IMR-90 (cell line): ENCODE data around the gene TARDBP. TPM values are rescaled to one million over a fixed set of nuclear protein-coding genes. Genes with fewer than 3 reads are reported as not detected.

Source experiments
- ATAC-seq: fragments of 200-7000 bp; cut with Tn5 transposase; 2 replicates; pipeline ENCODE4 v1.9.1; 2020; ENCODE audit warnings: low read depth, mild to moderate bottlenecking, moderate library complexity
- BruUV-seq: library from RNA; stranded (reverse); fragments of 400-500 nt; replicated peaks from 2 replicates; lab custom pipeline; 2021; lab: Mats Ljungman, UMichigan
- CTCF ChIA-PET: fragments of 300-600 bp; formaldehyde crosslinking; extraction: SDS; loops from one replicate; lab custom pipeline; 2021; ENCODE audit warnings: antibody characterized with exemption; lab: Yijun Ruan, JAX
- POLR2A ChIA-PET: fragments of 300-600 bp; sonication (Branson Sonifier 250); formaldehyde crosslinking; loops from one replicate; lab custom pipeline; 2022; ENCODE audit warnings: antibody characterized with exemption; ENCODE audit not compliant: unreplicated experiment; lab: Charles Lee
- DNase-seq: peaks from one replicate; pipeline ENCODE4 v3.0.0; 2013
- H2AFZ ChIP-seq: replicated peaks from 2 replicates; pipeline ENCODE3; 2013; ENCODE audit warnings: low read length, mild to moderate bottlenecking; ENCODE audit not compliant: poor library complexity
- H2AK5ac ChIP-seq: 2 replicates; pipeline ENCODE4 v1.6.1; 2013; ENCODE audit warnings: low read depth, low read length, inconsistent platforms
- H2AK9ac ChIP-seq: replicated peaks from 2 replicates; pipeline ENCODE3; 2013; ENCODE audit warnings: mild to moderate bottlenecking, low read depth, low read length, moderate library complexity; ENCODE audit not compliant: poor library complexity
- H2BK120ac ChIP-seq: 2 replicates; pipeline ENCODE4 v1.6.1; 2013; ENCODE audit warnings: low read depth, low read length, inconsistent platforms
- H2BK15ac ChIP-seq: 3 replicates; pipeline ENCODE4 v1.6.1; 2013; ENCODE audit warnings: low read depth, low read length, inconsistent platforms
- H2BK20ac ChIP-seq: 2 replicates; pipeline ENCODE4 v1.6.1; 2013; ENCODE audit warnings: low read depth, mild to moderate bottlenecking, inconsistent platforms, low read length, moderate library complexity
- H2BK5ac ChIP-seq: 2 replicates; pipeline ENCODE4 v1.6.1; 2013; ENCODE audit warnings: mild to moderate bottlenecking, low read depth, low read length, inconsistent platforms; ENCODE audit not compliant: poor library complexity, severe bottlenecking
- H3K14ac ChIP-seq: replicated peaks from 2 replicates; pipeline ENCODE4 v1.6.1; 2013; ENCODE audit warnings: low read depth, low read length, inconsistent platforms
- H3K18ac ChIP-seq: 2 replicates; pipeline ENCODE4 v1.6.1; 2013; ENCODE audit warnings: low read depth, low read length, control low read depth
- H3K23ac ChIP-seq: 2 replicates; pipeline ENCODE4 v1.6.1; 2013; ENCODE audit warnings: low read depth, low read length, inconsistent platforms
- H3K27ac ChIP-seq: 2 replicates; pipeline ENCODE4 v1.5.1; 2013; ENCODE audit warnings: mild to moderate bottlenecking, control low read depth, low read length; ENCODE audit not compliant: insufficient read depth
- H3K27me3 ChIP-seq: 2 replicates; pipeline ENCODE4 v1.6.1; 2013; ENCODE audit warnings: low read length; ENCODE audit not compliant: control insufficient read depth, insufficient read depth
- H3K36me3 ChIP-seq: 2 replicates; pipeline ENCODE4 v1.6.1; 2013; ENCODE audit warnings: low read length, mixed read lengths; ENCODE audit not compliant: control insufficient read depth, insufficient read depth
- H3K4ac ChIP-seq: 2 replicates; pipeline ENCODE4 v1.6.1; 2013; ENCODE audit warnings: low read depth, low read length, inconsistent platforms
- H3K4me1 ChIP-seq: 2 replicates; pipeline ENCODE4 v1.6.1; 2013; ENCODE audit warnings: low read length, mixed read lengths; ENCODE audit not compliant: control insufficient read depth, insufficient read depth
- H3K4me2 ChIP-seq: 2 replicates; pipeline ENCODE4 v1.6.1; 2013; ENCODE audit warnings: low read depth, mild to moderate bottlenecking, control low read depth, low read length, moderate library complexity
- H3K4me3 ChIP-seq: 2 replicates; pipeline ENCODE4 v1.5.1; 2013; ENCODE audit warnings: low read depth, mild to moderate bottlenecking, control low read depth, low read length, moderate library complexity; ENCODE audit not compliant: insufficient read depth
- H3K56ac ChIP-seq: 2 replicates; pipeline ENCODE4 v1.6.1; 2013; ENCODE audit warnings: low read length, inconsistent platforms; ENCODE audit not compliant: insufficient read depth; ENCODE audit errors: extremely low read depth
- H3K79me1 ChIP-seq, 2 experiments: 2 replicates each; pipeline ENCODE4 v1.6.1; 2013; ENCODE audit warnings: low read length in 2 of 2, inconsistent platforms in 1 of 2, low read depth in 1 of 2
- H3K9ac ChIP-seq: 2 replicates; pipeline ENCODE4 v1.6.1; 2013; ENCODE audit warnings: low read depth, low read length, control low read depth
- H3K9me1 ChIP-seq: 2 replicates; pipeline ENCODE4 v1.6.1; 2013; ENCODE audit warnings: low read length, inconsistent platforms; ENCODE audit not compliant: insufficient read depth
- H3K9me3 ChIP-seq: 2 replicates; pipeline ENCODE4 v1.6.1; 2013; ENCODE audit warnings: low read length; ENCODE audit not compliant: control insufficient read depth, insufficient read depth
- H4K20me1 ChIP-seq: 2 replicates; pipeline ENCODE4 v1.6.1; 2013; ENCODE audit warnings: low read length, inconsistent platforms; ENCODE audit not compliant: insufficient read depth
- H4K5ac ChIP-seq: 2 replicates; pipeline ENCODE4 v1.6.1; 2013; ENCODE audit warnings: mild to moderate bottlenecking, low read depth, low read length, control low read depth
- H4K8ac ChIP-seq, 2 experiments: 2 replicates each; pipeline ENCODE4 v1.6.1; 2013; ENCODE audit warnings: low read depth in 2 of 2, low read length in 2 of 2, control low read depth in 1 of 2, inconsistent platforms in 1 of 2
- H4K91ac ChIP-seq: 2 replicates; pipeline ENCODE4 v1.6.1; 2013; ENCODE audit warnings: low read depth, low read length, inconsistent platforms; ENCODE audit not compliant: insufficient read depth
- BHLHE40 ChIP-seq: fragments of 150-350 bp; IDR thresholded peaks from 2 replicates; pipeline ENCODE4 v1.6.1; 2016; ENCODE audit warnings: mild to moderate bottlenecking, low read depth, low read length
- CEBPB ChIP-seq: IDR thresholded peaks from 2 replicates; pipeline ENCODE4 v1.6.1; 2012; ENCODE audit warnings: low read depth, low read length, improper control_type of control experiment
- CHD1 ChIP-seq: IDR thresholded peaks from 2 replicates; pipeline ENCODE4 v1.6.1; 2012; ENCODE audit warnings: low read depth, low read length, improper control_type of control experiment
- FOS ChIP-seq: fragments of 150-350 bp; IDR thresholded peaks from 2 replicates; pipeline ENCODE4 v1.6.1; 2016; ENCODE audit warnings: low read depth, low read length
- MAFK ChIP-seq: IDR thresholded peaks from 2 replicates; pipeline ENCODE4 v1.6.1; 2012; ENCODE audit warnings: low read depth, low read length, improper control_type of control experiment
- MAZ ChIP-seq: IDR thresholded peaks from 2 replicates; pipeline ENCODE4 v1.6.1; 2012; ENCODE audit warnings: low read depth, mild to moderate bottlenecking, low read length, improper control_type of control experiment, moderate library complexity, borderline replicate concordance
- NFE2L2 ChIP-seq: fragments of 150-350 bp; IDR thresholded peaks from 2 replicates; pipeline ENCODE4 v1.6.1; 2016; ENCODE audit warnings: low read depth, mild to moderate bottlenecking, low read length
- POLR2A ChIP-seq: IDR thresholded peaks from 2 replicates; pipeline ENCODE4 v1.6.1; 2012; ENCODE audit warnings: mild to moderate bottlenecking, low read depth, low read length
- RAD21 ChIP-seq: IDR thresholded peaks from 2 replicates; pipeline ENCODE4 v1.6.1; 2012; ENCODE audit warnings: low read length, improper control_type of control experiment
- RCOR1 ChIP-seq: IDR thresholded peaks from 2 replicates; pipeline ENCODE4 v1.6.1; 2012; ENCODE audit warnings: mild to moderate bottlenecking, low read length, improper control_type of control experiment; ENCODE audit not compliant: insufficient replicate concordance
- RFX5 ChIP-seq: IDR thresholded peaks from 2 replicates; pipeline ENCODE4 v1.8.0; 2012; ENCODE audit warnings: low read depth, mild to moderate bottlenecking, low read length, moderate library complexity
- SMC3 ChIP-seq: fragments of 150-350 bp; IDR thresholded peaks from 2 replicates; pipeline ENCODE4 v1.6.1; 2016; ENCODE audit warnings: low read depth, mild to moderate bottlenecking, antibody characterized with exemption, low read length, moderate library complexity
- WGBS, 2 experiments: methylation state at CpG; one replicate each; pipeline versions ENCODE4 v1.1.5 to v1.1.7; 2013; ENCODE audit warnings: missing lambda C conversion rate in 2 of 2; ENCODE audit not compliant: insufficient read length in 1 of 2; ENCODE audit errors: extremely low coverage in 2 of 2; 5-methylcytosine and 5-hydroxymethylcytosine counted together
- dilution Hi-C: fragments of 300-500 bp; cut with HindIII; formaldehyde crosslinking; loops from one replicate; pipeline ENCODE4 v1.14.3; 2018; ENCODE audit warnings: low sequenced_read_pairs; ENCODE audit not compliant: unreplicated experiment
- in situ Hi-C: fragments of 300-500 bp; cut with MboI; formaldehyde crosslinking; loops from 3 replicates; pipeline ENCODE4 v1.14.3; 2019; ENCODE audit warnings: low sequenced_read_pairs, inconsistent platforms, mixed read lengths
- intact Hi-C: fragments of 100-400 bp; cut with micrococcal nuclease; formaldehyde crosslinking; loops from 2 replicates; pipeline ENCODE4 v1.10.0; 2022
- polyA plus RNA-seq, 3 experiments: library from polyadenylated mRNA; depleted of rRNA; stranded (reverse); fragments of >200 nt; gene quantifications; 2 replicates each; pipeline ENCODE4 v1.2.3, GENCODE V29; 2012; ENCODE audit warnings: low replicate concordance in 1 of 3
- total RNA-seq: library from RNA; depleted of rRNA; stranded (reverse); fragments of >200 nt; gene quantifications from 2 replicates; pipeline ENCODE4 v1.2.3, GENCODE V29; 2012
- TF ChIP-seq, protein P1 (sequence below): conservative IDR thresholded peaks from 2 replicates; pipeline ENCODE4 v1.5.1; 2012; ENCODE audit warnings: mild to moderate bottlenecking, low read depth, low read length, improper control_type of control experiment
- TF ChIP-seq, protein P2 (sequence below): fragments of 150-350 bp; IDR thresholded peaks from 2 replicates; pipeline ENCODE4 v1.6.1; 2016; ENCODE audit warnings: low read depth, mild to moderate bottlenecking, low read length, moderate library complexity, borderline replicate concordance
- TF ChIP-seq, protein P3 (sequence below): fragments of 150-350 bp; IDR thresholded peaks from 2 replicates; pipeline ENCODE4 v1.6.1; 2017; ENCODE audit warnings: mild to moderate bottlenecking, antibody characterized with exemption, low read length, low read depth

TARDBP gene
- total and polyA plus RNA-seq, 2 of the 4 experiments (the other 2 are of a cell fraction): 36.7 to 161 TPM

DNA sequence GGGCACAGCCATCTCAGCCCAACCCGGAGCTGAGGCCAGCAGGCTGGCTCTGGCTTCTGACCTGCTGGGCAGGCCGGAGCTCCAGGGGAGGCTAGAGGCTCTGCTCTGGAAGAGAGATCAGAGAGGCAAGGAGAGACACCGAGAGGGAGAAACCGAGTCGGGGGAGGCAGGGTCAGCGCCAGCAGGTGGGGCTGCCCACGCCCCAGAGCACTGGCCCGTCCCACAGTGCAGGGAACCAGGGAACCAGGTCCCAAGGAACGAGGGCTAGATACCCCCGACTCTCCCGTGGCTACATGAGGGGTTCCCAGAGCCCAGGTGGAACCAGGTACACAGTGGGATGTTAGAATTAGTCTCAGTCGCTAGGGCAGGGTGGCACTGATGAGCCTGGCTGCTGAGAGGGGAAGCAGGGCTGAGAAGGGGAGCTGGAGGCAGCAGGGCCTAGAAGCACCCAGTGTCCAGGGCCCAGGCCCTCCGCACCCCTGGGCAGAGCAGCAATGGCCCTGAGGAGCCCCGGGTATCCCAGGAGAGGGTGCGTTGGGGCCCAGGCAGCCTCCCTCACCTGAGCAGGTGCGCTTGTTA lies 32.5 kb downstream of the TARDBP start:
- Histone ChIP-seq H3K27me3 (no peaks in the 10 kb centered on the region; the same call in 1 of the 2 replicates), H3K9ac (no peak overlapping the region), H4K8ac (no peak overlapping the region), H3K14ac (no peak overlapping the region), H3K79me1 (no peaks in the 10 kb centered on the region), H4K20me1 (no peaks in the 10 kb centered on the region), H3K23ac (no peak overlapping the region), H2AK9ac (no peak overlapping the region), H3K56ac (no peak overlapping the region), H4K91ac (no peak overlapping the region), H3K27ac (no peak overlapping the region), H4K5ac (no peak overlapping the region), H2AFZ (peak overlapping the region; percentile 21), H2BK120ac (no peak overlapping the region), H3K4me3 (no peak overlapping the region), H2BK15ac (no peak overlapping the region), H2BK20ac (no peak overlapping the region), H3K4ac (no peak overlapping the region), H3K9me3 (no peaks in the 10 kb centered on the region), H2AK5ac (no peak overlapping the region), H3K18ac (no peak overlapping the region), H3K36me3 (no peaks in the 10 kb centered on the region), H2BK5ac (no peak overlapping the region), H3K9me1 (no peaks in the 10 kb centered on the region), H3K4me2 (no peak overlapping the region), H3K4me1 (no peaks in the 10 kb centered on the region)
- intact Hi-C loops (no loop called here), in situ Hi-C loops (no loop called here), dilution Hi-C loops (no loop called here)
- POLR2A ChIA-PET: no interaction called here
- CTCF ChIA-PET: no interaction called here
- ATAC-seq (no peak), DNase-seq (no peak)
- whole genome bisulfite sequencing, 2 experiments: 69% methylated on average over 9 of the region's 16 CpGs; no CpG with 5 or more reads in 1 of the 2 experiments
- no peak for TF ChIP-seq RAD21
- TF ChIP-seq, protein P1, sequence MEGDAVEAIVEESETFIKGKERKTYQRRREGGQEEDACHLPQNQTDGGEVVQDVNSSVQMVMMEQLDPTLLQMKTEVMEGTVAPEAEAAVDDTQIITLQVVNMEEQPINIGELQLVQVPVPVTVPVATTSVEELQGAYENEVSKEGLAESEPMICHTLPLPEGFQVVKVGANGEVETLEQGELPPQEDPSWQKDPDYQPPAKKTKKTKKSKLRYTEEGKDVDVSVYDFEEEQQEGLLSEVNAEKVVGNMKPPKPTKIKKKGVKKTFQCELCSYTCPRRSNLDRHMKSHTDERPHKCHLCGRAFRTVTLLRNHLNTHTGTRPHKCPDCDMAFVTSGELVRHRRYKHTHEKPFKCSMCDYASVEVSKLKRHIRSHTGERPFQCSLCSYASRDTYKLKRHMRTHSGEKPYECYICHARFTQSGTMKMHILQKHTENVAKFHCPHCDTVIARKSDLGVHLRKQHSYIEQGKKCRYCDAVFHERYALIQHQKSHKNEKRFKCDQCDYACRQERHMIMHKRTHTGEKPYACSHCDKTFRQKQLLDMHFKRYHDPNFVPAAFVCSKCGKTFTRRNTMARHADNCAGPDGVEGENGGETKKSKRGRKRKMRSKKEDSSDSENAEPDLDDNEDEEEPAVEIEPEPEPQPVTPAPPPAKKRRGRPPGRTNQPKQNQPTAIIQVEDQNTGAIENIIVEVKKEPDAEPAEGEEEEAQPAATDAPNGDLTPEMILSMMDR: no peak
- TF ChIP-seq BHLHE40: no peak
- TF ChIP-seq POLR2A: no peak
- TF ChIP-seq RFX5: no peak
- TF ChIP-seq NFE2L2: no peak
- no peak for TF ChIP-seq RCOR1
- no peak for TF ChIP-seq MAFK
- TF ChIP-seq, protein P2, sequence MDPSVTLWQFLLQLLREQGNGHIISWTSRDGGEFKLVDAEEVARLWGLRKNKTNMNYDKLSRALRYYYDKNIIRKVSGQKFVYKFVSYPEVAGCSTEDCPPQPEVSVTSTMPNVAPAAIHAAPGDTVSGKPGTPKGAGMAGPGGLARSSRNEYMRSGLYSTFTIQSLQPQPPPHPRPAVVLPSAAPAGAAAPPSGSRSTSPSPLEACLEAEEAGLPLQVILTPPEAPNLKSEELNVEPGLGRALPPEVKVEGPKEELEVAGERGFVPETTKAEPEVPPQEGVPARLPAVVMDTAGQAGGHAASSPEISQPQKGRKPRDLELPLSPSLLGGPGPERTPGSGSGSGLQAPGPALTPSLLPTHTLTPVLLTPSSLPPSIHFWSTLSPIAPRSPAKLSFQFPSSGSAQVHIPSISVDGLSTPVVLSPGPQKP: no peak
- no peak for TF ChIP-seq CEBPB
- no peak for TF ChIP-seq FOS
- no peak for TF ChIP-seq SMC3
- TF ChIP-seq CHD1: no peak
- TF ChIP-seq MAZ: no peak
- TF ChIP-seq, protein P3, sequence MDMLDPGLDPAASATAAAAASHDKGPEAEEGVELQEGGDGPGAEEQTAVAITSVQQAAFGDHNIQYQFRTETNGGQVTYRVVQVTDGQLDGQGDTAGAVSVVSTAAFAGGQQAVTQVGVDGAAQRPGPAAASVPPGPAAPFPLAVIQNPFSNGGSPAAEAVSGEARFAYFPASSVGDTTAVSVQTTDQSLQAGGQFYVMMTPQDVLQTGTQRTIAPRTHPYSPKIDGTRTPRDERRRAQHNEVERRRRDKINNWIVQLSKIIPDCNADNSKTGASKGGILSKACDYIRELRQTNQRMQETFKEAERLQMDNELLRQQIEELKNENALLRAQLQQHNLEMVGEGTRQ: no peak
- BruUV-seq: no TSS peak
